NCI-H2171 (cell line): Measurements from ENCODE around the gene CGNL1.
A peak's percentile ranks its signal among the peaks of the same experiment; 100 is the strongest.

Source experiments
- DNase-seq: peaks from one replicate; lab custom pipeline; 2025; lab: John Stamatoyannopoulos, UW

Gene CGNL1

DNA sequence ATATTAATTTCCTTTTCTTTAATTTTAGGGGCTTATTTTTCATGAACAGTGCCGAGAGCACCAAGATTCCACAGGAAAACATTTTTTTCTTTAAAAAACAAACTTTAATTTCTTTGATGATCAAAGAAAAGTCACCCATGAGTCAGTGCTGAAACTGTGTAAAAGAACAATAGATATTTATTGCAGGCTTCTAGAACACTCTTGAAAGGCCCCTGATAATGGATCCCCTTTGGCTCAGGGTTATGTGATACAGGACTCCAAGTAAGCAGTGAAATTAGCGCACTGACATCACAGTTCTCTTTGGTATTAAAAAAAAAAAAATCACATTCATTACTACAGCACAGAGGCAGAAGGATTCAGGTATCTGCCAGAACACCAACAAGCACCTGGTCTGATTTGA is 149.3 kb downstream of the CGNL1 start:
- no peak for DNase-seq

DNA sequence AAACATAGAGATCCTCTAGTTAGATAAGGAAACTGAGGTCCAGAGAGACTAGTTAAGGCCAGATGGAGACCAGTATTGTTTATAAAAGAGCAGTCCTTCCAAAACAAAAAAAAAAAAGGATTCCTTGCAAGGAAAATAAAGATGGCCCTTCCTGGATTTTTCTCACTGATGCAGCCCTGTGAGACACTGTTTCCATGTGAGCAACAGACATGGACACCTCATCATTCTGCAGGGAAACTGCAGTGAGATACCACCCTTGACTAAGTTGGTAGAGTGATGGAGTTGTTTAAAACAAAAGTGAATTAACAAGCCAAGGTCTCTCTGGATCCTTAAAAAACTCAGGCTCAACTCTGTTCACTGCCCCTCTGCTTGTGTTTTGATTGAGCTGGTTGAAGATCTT is 149.8 kb downstream of the CGNL1 start:
- DNase-seq, result no peak

DNA sequence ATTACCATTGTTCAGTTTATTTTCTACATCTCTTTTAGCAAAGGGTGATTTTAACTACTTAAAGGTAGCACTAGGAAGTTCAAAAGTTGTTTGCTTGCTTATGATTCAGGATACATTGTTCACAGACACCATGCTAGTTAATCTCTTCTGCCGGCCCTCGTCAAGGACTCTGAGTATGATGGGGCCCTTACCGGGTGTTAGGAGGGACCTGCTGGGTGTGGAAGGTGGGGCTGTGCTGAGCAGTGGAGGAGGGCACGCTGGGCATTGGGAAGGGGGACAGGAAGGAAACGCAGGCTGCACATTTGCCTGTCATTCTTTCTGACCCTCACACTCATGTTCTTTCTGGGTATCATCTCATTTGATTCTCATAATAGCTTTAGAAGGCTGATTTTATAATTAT is 150.3 kb downstream of the CGNL1 start:
- no peak for DNase-seq

DNA sequence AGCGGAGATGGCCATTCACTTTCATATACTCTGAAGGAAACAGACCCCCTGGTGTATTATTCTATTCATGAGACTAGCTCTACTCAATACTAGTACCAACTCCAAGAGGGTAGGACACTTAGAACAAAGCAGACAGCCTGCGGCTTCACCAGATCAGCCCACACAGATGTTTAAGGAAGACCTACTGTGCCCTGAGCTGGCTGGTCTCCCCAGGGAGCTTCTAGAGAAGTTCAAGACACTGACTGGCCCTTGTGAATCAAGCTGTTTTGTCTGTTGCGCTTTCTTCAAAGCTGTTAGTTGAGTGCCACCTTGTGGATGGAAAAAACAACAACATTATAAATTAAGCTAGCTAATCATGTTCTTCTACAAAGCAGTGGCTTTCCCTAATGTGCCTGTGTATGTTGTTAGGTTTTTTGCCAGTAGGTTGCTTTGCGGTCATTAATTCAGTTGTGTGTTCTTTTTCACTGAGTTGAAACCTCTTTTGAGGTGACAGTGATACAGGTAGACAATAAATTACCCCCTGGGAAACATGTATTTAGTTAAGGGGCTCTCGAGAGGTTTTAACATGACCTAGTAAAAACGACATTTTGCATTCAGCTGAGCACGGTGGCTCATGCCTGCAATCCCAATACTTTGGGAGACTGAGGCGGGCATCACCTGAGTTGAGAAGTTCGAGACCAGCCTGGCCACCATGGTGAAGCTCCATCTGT is 151.2 kb downstream of the CGNL1 start:
- peak; percentile 62 for DNase-seq

DNA sequence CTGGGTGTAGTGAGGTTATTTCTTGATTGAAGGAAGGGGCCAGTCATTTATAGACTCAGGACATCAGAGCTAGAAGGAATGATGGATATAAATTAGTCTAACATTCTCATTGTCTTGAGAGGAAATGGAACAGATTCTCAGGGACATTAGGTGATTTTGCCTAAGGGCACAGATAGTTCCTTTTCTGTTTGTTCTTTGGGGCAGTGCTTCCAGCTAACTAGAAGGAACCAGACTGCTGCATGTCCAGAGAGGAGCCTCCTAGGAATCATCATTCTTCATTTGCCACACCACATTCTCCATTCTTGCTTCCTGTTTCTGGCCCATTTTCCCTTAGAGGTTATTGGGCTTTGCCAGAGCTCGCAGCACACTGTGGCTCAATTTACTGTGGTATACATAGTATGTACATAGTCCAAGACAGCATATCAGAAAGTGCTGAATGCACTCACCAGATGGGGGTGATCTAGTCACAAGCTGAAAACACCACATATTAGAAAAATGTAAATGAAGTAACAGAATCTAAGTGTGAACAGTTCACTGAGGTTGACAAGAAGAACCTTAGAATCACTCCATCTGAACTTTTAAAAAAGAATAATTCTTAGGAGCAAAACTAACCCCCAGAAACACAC is 152.7 kb downstream of the CGNL1 start:
- no peak for DNase-seq

DNA sequence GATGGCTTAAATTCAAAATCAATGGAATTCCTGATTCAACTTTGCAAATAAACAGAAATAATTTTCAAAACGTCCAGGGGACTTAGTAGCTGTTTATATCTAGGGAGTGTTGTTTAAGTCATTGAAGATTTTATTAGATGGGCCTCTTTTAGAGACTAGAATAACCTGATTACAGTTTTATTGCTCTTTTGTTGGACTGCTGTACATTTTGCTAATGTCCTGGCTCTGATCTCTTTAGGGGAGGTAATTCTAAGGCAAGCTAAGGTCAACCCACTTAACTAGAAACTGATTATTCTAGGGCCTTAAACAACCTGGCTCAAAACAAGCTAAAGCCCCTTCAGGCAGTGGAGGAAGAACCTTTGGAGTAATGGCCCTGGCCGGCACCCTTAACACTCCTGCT is 153.4 kb downstream of the CGNL1 start:
- DNase-seq, result no peak

DNA sequence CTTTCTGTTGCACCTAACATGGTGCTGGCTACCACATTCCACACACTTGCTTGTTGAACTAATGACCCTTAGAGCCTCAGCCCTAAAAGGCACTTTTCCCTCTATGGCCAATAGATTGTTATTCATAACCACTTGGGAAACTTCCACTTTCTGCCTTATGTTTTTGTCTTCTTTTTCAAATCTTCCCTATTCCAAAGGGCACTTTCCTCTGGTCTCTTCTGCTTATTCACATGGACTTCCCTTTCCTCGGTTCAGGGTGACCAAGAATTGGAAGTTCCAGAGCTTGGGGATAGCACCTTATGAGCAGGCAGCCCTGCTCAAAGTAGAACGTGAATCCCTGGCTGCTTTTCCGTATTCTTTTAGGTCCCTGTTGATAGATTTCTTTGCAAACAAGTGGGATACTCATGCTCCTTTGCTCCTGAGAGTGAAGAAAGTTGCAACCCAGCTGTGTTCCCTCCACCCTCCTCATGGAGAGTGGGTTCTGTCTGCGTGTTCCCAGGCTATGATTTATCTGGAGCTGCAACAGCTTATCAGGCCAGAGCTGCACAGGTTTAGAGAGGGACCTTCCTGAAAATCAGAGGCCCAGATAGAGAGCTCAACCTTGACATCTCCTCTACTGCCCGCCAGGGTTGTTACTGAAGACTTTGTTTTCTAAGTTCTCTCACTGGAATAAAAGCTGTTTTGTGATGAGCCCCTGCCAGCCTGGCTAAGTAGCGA is 156.6 kb downstream of the CGNL1 start:
- DNase-seq, result no peak

DNA sequence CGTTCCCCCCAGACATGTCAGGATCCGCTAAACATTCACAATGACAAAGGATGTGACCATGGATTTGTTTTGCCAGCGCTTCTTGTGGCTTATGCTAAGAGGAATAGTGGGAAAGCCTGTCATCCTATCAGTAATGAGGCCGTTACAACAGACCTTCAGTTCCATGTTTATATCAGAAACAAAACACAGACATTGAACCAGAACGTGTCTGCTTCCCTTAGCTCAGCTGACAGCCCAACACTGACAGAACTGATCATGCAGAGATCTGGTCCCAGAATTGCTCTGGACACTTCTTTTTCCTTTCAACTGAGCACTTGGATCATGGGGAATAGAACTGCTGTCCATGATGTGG is 157.1 kb downstream of the CGNL1 start:
- no peak for DNase-seq

DNA sequence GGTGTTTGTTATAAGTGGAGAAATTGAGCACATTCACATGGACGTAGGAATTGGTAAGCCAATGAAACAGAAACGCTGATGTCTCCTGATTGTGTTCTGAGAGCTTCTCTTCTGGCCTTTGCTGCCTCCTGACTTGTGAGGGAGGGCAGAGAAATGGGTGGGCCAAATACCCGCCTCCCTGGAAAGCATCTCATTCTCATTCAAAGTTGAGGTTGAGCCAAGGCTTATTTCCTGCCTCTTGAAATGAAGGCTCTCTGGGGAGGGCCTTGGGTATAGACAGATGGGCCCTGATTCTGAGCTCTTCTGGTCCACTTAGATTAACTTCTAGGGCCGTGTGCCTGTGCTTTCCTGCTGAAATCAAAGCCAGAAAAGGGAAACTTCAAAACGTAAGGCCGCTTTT is 158.0 kb downstream of the CGNL1 start:
- DNase-seq, result peak; percentile 37

DNA sequence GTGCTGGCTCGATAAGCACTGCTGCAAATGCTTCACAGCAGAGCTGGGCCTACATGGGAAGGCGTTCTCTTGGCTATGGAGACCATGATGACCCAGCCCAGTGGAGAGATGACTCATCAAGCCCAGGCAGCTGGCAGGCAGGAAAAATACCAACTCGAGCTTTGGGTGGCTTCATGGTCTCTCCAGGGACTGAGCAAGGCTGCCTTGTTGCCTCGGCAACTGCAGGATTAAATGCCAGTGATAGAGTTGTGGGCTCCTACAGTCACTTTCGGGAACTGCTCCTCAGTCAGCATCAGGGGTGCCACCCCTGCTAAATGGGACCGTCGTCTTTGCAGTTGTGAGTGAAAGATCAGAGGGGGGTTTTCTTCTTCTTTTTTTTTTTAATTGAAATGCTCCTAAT is 160.8 kb downstream of the CGNL1 start:
- DNase-seq, result peak; percentile 66

DNA sequence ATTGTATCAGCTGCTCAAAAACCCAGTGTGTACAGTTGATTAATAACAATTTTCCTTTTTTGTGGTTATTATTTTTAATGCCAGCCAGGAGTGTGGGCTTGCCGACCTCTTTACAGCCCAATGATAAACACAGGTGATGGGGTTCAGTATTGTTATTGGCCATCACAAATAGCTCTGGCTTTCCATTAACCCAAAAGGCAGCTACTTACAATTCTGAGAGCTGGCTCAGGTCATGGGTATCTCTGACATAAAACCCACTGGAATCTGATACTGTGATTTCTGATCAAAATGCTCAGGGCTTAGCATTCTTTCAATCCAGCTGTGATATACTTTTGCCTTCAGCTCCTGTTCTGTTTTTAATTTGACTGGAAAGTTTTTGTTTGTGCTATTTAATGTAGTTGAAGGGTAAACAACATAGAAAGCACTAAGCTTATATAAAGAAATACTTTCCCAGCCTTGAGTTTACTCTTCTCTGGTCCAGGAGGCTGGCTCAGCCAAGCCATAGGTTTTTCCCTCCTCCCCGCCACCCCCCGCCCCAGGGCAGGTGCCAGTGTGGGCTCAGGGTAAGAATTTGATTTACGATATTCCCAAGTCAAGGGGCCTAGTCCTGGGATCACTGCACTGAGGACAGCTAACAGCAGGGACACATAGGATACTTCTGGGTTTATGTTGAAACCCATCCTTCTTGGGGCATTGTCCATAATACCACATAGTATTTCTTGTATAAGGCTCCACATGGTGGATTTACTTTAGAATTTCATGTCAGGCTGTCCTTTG is 161.4 kb downstream of the CGNL1 start:
- no peak for DNase-seq

DNA sequence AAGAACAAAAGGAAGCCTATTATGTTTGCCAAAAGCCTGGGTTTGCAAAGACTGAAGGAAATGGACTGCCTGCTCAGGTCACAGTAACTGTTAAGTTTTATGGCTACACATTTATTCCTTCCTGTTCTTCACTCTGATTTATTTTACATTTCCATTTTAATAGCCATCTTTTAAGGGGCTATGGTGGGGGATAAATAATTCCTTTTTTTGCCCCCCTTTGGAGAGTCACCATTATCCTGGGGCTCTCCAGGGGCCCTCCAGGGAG is 161.9 kb downstream of the CGNL1 start:
- no peak for DNase-seq

DNA sequence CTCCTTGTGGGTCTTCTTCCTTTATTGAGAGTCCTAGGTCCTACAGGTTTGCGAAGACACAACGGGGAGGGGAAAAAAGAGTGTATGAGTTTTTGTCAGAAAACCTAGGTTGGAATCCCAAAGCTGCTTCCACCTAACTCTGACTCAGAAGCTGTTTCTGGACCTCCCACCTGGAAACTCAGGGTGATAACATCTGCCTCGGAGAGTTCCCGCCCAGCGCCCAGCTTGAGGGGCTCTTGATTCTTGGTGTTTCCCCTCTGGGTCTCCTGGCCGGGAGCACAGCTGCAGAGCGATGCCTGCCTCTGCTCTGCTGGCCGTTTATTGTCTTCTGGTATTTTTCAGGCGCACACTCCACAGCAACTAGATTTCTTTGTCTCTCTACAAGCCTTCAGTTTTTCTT is 162.5 kb downstream of the CGNL1 start:
- DNase-seq, result no peak

DNA sequence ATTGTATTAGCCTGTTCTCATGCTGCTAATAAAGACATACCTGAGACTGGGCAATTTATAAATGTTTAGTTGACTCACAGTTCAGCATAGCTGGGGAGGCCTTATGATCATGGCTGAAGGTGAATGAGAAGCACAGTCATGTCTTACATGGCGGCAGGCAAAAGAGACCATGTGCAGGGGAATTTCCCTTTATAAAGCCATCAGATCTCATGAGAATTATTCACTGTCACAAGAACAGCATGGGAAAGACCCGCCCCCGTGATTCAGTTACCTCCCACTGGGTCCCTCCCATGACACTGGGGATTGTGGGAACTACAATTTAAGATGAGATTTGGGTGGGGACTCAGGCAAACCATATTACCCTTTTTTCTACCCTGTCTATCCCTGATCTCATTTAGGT is 163.9 kb downstream of the CGNL1 start:
- no peak for DNase-seq

DNA sequence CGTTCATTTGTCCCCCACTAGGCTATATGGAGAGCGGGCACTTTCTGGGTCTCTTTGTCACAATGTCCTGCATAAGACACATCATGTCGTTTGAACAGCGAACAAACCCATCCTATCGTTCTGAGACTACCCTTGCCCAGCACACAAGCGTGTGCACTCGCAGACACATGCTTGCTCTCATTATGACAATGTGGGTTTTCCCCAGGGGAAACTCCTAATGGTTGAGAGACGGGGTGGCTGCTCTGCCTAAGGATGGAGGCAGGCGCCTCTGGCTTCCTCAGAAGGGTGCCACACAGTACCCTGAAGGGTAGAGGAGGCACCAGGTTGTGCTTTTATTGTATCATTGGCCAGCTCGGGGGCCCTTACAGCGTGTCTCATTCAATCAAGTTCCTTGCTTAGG is 164.4 kb downstream of the CGNL1 start:
- DNase-seq, result no peak

DNA sequence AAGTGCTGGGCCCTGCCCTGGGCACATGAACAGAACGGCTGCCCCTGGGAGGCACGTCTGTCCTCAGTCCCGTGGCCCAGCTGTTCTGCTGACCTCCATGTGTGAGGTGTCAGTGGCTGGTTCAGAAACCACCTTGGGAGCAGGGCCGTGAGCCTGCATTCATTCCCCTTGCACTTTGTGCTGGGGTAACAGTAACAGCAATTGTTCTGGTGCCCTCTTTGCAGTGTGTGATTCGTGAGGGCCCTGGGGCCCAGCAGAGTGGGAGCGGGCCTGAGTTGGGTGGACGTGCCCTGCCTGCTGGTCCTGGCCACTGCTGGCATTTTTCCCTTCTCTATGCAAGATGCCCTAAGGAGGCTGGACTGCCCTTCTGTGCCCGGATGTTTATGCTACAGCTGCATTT is 165.0 kb downstream of the CGNL1 start:
- no peak for DNase-seq

DNA sequence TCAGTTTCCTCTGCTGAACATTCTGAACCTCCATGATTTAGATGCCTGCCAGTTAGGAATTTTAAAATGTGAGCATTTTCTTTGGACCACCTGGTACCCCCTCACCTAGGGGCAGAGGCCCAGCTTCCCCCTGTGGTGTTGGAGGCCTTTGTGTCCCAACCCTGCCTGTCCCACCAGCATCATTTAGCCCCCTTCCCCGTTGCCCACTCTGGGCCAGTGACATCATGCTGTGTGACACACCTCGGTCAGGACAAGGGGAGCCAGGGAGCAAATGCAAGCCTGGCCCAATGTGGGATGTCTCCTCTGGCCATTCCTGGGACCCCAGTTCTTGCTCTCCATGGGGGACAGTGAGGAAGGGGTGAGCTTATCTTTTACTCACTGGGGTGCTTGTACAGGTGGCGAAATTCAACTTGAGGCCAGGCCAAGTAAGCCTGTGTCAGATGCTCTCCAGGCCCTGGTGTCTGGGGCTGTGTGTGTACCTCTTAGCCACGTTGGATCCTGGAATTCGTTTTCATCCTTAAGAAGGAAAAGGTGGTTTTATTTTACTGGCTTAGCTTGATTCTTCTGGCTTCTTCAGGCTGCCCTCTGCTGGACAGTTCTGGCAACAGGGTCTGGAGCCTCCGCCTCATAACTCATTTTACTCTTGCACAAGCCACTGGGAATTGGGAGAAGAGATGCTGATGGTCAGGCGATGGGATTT is 165.7 kb downstream of the CGNL1 start:
- peak; percentile 43 for DNase-seq

DNA sequence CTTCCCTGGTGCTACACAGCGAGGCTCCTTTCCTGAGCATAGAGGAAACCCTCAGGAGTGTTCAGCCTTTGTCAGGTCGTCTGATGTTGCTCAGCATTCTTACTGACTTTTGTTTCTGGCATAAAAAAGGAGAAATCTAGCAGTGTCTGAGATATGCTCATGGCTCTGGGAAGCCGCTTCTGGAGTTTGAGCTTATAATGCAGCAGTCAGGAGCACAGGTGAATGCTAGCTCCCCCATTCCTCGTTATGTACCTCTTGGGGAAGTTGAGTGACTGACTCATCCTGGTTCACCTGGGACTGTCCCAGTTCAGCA is 166.2 kb downstream of the CGNL1 start:
- DNase-seq, result no peak

DNA sequence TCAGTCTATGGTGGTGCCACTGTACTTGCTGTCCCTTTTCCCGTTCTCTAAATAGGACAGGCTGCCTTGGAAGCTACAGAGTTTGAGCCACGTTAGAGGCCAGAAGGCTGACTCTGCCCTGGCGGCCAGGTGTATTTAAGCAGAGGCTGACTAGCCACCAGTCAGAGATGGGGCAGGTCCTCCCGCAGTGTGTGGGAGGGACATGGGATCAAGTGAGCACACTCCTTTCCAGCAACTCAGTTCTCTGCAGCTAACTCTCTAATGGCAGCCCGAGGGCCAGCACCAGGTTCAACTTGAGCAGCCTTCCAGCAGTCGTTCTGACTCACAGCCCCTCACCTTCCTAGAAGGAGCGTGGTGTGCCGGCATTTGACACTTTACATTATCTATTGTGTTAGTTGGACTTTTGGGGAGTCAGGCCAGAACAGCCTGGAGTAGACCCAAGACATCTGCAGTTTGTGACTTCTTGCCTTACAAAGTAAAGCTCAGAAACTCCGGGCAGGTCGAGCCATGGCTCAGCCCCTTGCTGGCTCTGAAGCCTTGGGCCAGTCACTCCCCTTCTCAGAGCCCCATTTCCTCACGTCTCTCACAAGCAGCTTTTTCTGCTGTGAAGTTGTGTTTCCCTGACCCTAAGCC is 168.7 kb downstream of the CGNL1 start:
- DNase-seq, result no peak

DNA sequence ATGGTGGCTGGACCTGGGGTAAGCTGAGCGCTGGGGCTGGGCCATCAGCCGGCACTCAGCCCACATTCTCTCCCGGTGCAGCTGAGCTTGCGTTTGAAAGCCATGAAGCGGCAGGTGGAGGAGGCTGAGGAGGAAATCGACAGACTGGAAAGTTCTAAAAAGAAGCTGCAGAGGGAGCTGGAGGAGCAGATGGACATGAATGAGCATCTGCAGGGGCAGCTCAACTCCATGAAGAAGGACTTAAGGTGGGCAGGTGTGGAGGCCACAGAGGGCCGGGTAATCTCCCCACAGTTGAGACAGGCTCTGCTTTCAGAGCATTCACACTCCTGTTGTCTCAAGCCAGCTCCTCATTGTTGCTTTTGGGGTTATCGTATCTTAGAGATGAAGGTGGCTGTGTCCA is 169.7 kb downstream of the CGNL1 start:
- DNase-seq, result no peak

DNA sequence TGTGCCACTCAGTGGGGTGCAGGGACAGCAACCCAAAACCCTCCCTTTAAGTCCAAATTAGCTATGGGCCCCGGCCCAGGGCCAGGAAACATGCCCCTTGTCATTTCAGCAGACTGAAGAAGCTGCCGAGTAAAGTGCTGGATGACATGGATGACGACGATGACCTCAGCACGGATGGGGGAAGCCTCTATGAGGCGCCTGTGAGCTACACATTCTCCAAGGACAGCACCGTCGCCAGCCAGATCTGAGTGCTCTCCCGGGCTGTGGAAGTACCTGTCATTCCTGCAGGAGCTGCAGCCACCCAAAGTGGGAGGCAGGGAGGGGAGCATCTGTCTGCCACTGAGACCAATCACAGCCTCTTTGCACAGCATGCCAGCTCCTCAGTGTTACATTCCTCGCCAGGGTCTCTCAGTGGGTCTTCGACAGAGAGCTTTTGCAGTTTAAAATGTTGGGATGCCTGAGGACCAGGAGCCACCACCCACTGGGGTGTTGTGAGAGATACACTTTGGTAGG is 171.0 kb downstream of the CGNL1 start:
- DNase-seq, result no peak

DNA sequence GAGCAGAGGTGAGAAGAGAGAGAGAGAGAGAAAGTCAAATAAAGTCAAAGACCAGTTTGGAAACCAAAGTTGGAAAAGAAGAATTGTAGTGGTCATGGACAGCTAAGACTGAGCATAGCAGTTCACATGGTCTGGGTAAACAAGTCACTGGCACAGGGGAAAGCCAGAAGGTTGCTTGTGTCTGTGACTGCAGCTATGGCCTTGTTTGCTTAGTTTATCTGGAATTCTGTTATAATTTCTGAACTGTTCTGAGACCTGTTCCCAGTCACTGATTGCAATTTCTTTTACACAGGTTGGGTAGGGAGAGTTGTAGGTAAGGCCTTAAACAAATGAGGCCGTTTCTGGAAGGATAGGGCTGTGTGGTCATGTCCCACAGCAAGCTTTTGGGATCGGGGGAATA is 172.0 kb downstream of the CGNL1 start:
- DNase-seq, result no peak
